Activated gamma-delta T cell treated with Interleukin-2 at 50 U/mL for 16 hours (primary cell): ENCODE measurements around the gene CHD9NB.
A peak's percentile ranks its signal among the peaks of the same experiment; 100 is the strongest.
"Not testable (repeated sequence)": the region's sequence is repeated elsewhere in the genome, so short reads cannot be mapped to it uniquely, and the experiment has no call there.

Experiments used
- DNase-seq: peaks from one replicate; pipeline ENCODE4 v3.0.0-alpha.2; 2020

Gene CHD9NB

DNA sequence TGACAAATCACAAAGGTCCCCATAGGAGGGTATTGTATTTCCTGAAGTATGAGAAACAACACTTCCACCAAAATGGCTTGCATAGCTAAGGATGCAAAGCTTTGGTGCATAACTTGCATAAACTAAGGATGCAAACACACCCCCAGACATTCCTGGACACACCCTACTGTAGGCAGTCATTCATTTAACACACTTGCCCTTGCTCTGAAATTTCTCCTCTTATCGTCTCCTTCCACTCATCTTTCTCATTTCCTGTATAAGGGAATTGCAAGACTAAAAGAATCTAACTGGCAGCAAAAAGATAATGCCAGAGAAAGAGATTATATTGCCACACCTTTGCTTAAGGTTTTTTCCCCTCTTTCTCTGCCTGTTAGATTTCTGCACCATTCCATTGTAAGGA, 30.4 kb upstream of the CHD9NB start:
- no peak for DNase-seq

DNA sequence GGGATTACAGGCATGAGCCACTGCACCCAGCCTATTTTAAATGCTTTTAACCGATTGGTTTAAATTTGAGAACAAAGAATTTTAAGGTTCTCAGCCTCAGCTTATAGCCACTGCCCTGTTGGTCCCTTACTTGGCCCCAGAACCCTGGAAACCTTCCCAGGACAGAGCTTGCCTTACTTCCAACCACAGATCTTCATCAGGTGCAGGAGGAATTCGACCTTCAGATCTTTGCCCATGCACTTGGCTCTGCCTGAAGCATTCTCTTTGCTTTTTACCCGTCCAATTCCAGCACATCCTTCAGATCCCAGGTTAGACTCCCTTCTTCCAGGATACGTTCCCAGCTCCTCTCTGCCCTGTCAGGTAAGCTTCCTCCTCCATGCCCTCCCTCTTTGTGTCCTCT, 29.8 kb upstream of the CHD9NB start:
- DNase-seq, result no peak

DNA sequence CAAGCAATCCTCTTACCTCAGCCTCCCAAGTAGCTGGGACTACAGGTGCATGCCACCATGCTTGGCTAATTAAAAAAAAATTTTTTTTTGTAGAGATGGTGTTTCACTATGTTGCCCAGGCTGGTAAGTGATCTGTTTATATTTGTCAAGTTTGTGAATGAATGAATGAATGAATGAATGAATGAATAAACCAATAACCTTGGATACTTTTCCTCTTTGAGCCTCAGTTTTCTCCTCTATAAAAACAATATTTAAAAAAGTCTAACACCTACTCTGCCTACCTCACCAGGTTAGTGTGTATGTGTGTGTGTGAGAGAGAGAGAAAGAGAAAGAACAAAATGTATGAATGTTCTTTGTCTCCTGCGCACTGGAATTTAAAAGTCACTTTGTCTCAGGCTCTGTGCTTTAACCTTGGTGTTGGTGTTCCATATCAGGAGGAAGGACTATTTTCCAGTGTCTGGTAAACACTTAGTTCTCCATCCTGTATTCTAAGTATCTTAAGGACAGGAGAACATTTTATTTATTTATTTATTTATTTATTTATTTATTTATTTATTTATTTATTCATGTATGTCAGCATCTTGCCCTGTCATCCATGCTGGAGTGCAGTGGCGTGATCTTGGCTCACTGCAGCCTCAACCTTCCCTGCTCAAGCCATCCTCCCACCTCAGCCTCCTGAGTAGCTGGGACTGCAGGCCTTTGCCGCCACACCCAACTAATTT, 29.1 kb upstream of the CHD9NB start:
- DNase-seq, result no peak

DNA sequence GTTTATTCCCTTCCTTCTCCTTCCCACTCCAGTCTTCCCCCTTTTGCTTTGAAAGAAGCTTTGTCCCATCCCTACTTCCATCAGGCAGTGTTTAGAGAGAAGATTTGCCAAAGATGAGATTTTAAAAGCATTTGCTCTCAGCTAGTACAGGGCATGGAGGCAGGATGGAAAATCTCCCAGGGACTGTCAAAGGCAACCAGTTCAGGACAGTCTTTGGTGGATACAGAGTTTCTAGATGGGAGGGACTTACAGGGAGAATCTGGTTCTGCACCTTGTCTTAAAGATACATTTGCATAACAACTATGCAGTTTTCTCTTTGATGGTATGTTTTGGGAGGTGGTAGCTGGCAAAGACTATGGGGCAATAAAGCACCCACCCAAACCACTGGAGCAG, 28.3 kb upstream of the CHD9NB start:
- no peak for DNase-seq

DNA sequence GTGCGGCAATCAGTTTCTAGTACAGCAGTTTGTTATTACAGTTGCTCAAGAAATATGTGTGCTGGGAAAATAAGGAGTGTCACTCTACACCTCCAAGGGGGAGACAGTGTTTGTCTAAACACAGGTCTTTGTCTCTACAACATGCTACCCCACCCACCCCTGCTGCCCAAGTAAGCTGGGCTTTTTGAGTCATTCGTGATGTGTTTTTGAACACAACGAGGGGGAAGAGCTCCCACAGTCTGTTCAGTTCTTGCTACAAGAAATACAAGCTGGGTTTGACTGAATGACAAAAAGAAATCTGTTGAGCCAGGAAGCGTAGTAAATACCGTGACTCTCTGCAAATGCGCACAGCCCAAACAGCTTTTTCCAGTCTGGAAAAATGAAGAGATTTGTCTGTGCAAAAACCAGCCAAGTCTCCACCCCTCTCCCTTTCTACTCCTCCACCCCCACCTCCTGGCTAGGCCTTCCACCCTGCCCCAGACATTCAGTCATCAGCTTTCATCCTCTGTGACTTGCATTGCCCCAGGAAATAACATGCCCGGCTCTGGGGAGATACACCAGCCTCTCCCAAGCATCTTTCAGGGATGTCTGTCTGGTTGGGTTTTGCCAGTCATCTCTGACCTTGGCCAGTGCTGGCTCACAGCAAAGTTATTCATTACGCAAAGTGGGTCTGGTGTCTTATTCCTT, 27.8 kb upstream of the CHD9NB start:
- no peak for DNase-seq

DNA sequence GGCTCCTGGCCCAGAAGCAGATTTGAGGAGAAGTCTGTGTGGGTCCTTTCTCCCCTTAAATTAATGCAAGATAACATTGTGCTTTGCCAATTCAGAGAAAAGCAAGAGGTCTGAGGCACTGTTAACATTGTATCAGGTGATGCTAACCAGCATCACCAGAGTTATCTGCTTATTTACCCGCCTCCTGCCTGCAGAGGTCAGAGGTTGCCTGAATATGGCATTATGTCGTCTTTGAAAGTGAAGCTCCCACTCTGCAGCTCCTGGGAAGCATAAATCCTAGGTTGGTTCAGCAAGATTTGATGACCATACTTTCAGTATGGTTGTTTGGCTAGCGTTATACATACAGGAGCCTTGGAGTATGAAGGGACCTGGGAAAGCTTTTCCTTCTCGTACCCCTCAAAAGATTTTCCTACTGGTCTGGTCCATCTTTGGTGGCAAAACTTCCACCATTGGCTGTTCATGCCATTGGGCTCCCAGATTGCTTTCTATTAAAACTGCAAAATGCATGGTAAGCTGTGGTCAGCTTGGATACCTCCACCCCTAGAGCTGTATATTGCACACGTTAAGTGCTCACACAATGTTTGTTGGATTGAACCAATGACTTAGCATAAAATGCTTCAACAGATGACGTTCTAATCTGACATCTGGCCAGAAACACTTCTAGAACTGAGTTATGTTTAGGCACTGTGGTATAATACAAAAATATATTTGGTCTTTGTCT, 26.2 kb upstream of the CHD9NB start:
- DNase-seq, result no peak

DNA sequence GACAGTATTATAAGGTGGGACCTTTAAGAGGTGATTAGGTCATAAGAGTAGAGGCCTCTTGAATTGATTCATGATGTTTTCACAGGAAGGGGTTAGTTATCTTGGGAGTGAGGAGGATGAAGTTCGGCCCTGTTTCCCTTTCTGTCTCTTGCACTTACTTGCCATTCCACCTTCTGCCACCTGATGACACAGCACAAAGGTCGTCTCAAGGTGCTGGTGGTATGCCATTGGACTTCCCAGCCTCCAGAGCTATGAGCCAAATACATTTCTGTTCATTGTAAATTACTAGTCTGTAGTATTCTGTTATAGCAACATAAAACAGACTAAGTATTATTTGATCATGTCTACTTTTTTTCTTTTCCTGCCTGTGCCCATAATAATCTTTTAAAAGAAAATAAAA, 25.6 kb upstream of the CHD9NB start:
- no peak for DNase-seq

DNA sequence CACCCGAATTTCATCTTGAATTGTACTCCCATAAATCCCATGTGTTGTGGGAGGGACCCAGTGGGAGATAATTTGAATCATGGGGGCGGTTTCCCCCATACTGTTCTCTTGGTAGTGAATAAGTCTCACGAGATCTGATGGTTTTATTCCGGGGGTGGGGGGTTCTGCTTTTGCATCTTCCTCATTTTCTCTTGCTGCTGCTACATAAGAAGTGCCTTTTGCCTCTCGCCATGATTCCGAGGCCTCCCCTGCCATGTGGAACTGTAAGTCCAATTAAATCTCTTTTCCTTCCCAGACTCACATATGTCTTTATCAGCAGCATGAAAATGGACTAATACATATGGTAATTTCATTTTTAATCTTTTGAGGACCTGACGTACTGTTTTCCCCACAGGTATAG, 22.8 kb upstream of the CHD9NB start:
- not testable (repeated sequence) for DNase-seq

DNA sequence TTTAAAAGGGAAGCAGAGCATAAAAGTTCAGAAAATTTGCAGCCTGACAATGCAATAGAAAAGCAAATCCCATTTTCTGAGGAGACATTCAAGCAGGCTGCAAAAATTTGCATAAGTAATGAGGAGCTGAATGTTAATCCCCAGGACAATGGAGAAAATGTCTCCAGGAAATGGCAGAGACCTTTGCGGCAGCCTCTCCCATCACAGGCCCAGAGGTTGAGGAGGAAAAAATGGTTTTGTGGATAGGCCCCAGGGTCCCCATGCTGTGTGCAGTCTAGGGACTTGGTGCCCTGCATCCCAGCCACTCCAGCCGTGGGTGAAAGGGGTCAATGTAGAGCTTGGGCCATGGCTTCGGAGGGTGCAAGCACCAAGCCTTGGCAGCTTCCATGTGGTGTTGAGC, 21.6 kb upstream of the CHD9NB start:
- not testable (repeated sequence) for DNase-seq

DNA sequence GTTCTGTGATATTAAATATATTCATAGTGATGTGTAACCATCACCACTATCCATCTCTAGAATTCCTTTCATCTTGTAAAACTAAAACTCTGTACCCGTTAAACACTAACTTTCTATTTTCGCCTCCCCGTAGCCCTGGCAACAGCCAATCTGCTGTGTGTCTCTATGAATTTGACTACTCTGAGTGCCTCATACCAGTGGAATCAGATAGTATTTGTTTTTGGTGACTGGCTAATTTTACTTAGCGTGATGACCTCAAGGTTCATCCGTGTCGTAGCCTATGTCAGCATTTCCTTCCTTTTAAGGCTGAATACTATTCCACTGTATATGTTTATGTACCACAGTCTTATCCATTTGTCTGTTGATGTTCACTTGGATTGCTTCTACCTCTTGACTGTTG, 20.3 kb upstream of the CHD9NB start:
- DNase-seq, result no peak

DNA sequence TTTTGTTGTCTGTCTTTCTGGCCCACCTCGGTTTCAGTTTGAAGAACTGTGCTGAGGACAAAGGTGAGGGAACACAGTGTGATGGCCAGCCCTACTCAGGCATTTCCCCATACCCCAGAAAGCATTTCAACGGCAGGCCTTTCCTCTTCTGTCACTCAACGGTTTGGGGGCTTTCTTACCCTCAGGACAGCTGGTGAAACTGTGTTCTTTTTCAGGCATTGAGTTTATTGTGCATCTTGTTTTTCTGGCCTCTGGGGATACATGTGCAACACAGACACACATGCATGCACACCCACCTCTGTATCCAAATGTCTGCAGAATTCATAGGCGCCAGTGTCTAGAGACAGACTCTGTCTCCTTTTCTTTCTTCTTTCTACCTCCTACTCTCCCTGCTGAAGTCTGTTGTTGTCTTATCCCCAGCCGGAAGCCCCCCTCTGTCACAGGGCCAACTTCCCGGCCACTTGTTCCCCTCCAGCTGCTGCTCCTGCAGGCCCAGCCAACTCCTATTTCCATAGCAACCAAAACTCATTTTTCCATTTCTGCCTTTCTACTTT, 19.1 kb upstream of the CHD9NB start:
- no peak for DNase-seq

DNA sequence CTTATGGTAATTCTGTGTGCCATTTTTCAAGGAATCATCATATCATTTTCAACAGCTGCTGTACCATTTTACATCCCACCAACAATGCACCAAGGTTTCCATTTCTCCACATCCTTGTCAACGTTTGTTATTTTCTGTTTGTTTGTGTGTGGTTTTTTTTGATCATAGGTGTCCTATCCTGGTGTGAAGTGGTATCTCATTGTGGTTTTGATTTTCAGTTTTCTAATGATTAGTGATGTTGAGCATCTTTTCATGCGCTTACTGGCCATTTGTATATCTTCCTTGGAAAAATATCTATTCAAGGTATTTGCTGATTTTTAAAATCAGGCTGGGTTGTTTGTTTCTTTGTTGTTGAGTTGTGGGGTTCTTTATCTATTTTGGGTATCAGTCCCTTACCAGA, 17.1 kb upstream of the CHD9NB start:
- no peak for DNase-seq

DNA sequence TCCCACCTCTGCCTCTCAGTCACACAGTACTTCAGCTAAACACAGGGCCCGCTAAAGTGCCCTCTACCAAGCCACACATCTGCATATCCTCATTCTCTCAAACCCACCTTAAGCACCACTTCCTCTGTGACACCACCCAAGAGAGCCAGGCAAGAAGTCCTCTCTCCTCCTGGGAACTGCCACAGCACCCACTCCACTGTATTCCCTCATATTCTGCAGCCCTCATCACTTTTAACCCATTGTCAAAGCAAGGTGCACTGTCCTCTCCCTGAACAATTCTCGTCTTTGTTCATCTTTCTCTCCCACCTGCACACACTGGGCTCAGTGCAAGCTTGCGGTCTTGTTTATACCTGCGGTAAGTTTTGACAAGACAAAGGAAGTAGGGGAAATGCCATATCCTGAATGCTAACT, 15.7 kb upstream of the CHD9NB start:
- DNase-seq, result peak; percentile 23

DNA sequence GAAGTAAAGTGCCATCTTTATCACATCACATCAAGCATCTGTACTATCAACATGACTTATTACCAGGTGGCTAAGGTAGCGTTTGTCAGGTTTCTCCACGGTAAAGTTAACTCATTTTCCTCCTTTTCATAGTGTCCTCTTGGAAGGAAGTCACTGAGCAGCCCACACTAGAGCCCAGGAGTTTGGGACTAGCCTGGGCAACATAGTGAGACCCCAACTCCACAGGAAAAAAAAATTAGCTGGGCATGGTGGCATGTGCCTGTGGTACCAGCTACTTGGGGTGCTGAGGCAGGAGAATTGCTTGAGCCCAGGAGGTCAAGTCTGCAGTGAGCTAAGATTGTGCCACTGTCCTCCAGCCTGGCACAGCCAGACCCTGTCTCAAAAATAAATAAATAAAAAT, 15.0 kb upstream of the CHD9NB start:
- no peak for DNase-seq

DNA sequence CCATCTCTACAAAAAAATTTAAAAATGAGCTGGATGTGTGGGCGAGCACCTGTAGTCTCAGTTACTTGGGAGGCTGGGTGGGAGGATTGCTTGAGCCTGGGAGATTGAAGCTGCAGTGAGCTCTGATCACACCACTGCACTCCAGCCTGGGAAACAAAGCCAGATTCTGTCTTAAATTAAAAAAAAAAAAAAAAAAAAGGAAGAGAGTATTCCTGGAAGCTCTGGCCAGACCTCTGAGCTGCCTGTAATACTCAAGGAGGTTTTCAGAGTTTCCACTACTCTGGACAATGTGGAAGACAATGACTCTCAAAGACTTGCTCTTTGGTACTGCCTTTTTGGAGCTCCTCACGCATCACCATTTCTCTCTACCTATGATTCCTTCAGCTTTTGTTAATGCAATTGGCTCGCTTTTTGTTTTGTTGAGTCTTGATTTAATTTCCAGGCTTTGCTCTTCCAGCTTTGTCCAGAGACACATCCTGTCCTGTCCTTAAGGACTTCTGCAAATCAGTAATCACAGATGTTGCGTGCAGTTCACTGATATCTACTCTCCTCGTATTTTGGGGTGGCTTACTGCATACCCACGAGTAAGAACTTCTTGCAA, 12.9 kb upstream of the CHD9NB start:
- no peak for DNase-seq

DNA sequence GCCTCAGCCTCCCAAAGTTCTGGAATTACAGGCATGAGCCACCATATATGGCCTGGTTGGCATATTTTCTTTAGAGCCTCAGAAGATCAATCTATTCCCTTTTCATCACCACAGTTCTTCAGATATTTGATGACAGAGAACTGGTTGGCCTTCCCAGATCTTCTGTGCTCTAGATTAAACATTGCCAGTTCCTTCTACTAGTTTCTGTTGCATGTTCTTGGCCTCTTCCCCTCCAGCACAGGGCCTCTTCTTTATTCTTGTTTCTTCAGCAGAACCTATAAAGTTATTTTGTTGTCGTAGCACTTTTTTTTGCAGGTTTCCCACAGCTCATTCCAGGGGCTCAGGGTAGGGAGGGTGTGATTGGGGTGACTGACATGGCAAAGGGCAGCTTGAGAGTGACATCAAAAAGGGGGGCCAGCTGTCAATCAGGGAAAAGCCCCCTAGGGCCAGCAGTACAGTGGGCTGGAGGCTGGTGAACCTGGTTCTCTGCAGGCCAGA, 11.4 kb upstream of the CHD9NB start:
- DNase-seq, result no peak

DNA sequence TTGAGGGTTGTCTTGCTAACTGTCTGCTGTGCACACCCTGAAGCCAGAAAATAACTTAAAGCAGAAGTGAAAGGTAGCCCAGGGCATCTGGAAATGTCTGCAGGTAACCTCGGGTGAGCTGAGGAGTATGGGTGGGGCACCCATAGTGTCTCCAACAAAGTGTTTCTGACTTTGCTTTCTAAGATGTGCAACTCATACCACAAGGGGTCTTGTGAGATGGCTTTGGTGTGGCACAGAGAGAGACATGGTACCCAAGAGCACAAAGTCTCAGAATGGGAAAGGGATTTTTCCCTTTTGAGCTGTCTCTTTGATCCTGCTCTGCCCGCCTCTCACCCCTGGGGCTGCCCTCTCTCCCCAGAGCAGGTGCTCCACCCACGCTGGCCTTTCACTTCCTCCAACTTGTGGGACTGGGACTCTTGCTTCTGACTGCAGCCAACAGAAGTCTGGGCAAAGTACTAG, 9.0 kb upstream of the CHD9NB start:
- no peak for DNase-seq

DNA sequence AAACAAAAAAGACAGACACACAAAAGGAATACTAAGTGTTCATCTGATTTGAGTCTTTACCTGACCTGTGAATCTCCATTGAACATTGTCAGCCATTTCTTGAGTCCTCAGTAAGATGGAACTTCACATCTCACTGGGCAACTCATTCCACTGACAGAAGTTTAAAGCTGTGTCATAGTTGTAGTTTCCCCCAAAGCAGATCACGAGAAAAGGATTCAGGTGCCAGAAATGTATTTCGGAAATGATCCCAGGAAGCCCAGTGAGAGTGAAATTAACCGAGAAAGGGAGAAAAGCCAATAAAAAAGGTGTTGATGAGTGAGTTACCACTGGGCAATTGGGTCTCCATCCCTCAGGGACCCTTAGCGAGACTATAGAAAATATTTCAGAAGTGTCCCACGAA, 8.6 kb upstream of the CHD9NB start:
- no peak for DNase-seq

DNA sequence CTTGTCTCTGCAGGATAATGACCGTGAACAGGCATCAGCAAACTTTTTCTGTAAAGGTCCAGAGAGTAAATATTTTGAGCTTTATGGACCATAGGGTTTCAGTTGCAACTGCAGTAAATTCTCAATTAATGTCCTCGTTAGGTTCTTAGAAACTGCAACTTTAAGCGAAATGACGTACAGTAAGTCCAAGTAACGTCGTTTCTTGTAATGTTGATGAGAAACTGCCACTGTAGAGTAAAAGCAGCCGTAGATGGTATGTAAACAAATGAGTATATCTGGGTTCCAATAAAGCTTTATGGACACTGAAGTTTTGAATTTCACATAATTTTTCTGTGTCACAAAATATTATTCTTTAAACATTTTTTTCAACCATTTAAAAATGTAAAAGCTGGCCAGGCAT, 7.0 kb upstream of the CHD9NB start:
- no peak for DNase-seq

DNA sequence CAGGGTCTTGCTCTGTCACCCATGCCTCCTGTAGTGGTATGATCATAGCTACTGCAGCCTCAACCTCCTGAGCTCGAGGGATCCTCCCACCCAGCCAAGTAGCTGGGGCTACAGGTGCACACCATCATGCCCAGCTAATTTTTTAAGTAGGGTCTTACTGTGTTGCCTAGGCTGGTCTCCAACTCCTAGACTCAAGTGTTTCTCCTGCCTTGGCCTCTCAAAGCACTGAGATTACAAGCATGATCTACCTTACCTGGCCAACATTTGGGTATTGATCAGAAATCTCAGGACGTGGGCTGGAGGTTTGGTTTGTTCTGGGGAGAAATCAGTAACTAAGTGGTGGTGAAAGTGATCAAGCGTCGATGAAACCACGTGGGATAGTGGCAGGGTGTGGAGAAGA, 6.2 kb upstream of the CHD9NB start:
- no peak for DNase-seq

DNA sequence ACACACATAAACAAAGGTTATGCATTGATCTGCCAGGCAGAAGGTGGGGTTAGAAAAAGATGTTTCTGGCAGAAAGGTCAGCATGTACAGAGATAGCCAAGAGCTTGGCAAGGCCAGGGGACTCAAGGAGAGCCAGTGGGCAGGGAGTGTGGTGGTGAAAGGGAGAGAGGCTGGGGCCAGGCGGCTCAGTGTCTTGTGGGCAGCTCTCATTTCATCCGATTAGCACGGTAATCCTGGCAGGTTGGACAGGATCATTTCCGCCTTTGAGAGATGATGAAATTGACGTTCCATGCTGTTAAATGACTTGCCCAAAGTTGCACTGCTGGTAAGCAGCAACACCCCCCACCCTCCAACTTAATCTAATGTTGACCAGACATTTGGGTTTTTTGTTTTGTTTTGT, 5.7 kb upstream of the CHD9NB start:
- DNase-seq, result no peak

DNA sequence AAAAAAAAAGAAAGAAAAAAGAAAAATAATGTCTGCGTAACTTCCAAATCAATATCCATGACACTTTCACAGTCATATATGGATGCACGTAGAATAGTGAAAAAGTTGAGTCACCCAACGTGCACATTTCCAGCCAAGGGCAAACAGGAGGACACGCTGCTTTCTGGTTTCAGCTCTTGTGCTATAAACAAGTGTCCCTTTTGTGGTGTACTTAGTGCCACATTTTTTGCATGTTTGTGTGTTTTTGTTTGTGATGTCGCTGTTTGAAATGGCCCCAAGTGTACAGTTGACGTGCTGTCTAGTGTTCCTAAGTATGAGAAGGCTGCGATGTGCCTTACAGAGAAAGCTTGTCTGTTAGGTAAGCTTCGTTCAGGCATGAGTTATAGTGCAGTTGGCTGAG, 5.0 kb upstream of the CHD9NB start:
- no peak for DNase-seq

DNA sequence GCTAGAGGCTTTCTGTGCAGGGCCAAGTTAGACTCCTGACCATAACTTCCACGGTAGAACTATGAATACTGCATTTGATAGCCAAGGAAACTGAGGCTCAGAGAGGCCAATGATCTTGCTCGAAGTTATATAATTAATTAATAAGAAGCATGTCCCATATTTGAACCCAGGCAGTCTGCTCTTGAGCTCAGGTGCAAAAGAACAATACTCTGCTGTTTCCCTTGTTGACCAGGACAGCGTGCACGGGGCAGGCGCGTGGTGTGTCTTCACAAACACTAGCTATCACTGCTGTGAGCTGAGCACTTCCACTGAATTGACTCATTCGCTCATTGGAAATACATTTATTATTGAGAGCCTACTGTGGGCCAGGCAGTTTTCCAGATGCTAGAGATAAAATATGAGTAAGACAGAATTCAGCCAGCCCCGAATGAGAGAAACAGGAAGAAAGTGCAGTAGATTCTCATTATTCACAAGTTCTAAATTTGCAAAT, 3.7 kb upstream of the CHD9NB start:
- DNase-seq, result no peak
